OCI-LY7 (cell line): Measurements from ENCODE around the gene ZKSCAN1.

Source experiments
- CTCF ChIP-seq: fragments of 200-600 bp; sonication (generic); conservative IDR thresholded peaks from 2 replicates; pipeline ENCODE4 v1.5.1; 2014; ENCODE audit warnings: mild to moderate bottlenecking, antibody characterized with exemption, low read length, moderate library complexity, mixed read lengths
- EZH2phosphoT487 ChIP-seq: fragments of 200-600 bp; sonication (generic); IDR thresholded peaks from 2 replicates; pipeline ENCODE4 v1.6.1; 2018; ENCODE audit warnings: low read depth, borderline replicate concordance, mild to moderate bottlenecking, mixed run types, antibody characterized with exemption, low read length, moderate library complexity, mixed read lengths

- TF ChIP-seq CTCF: no peak
- TF ChIP-seq EZH2phosphoT487: no peak
Observed at GRCh38 chr7:100003711-100004661, 11.4 kb upstream of the ZKSCAN1 start.
